SU-DHL-6 (cell line): ENCODE data around the gene SETDB1.
A peak's percentile ranks its signal among the peaks of the same experiment; 100 is the strongest.

ENCODE experiments used
- H2AFZ ChIP-seq: fragments of 200-600 bp; sonication (generic); 2 replicates; pipeline ENCODE4 v1.6.1; 2014; ENCODE audit warnings: low read depth, mild to moderate bottlenecking, moderate library complexity, mixed read lengths, antibody characterized with exemption, low read length; ENCODE audit not compliant: severe bottlenecking
- H3F3A ChIP-seq: fragments of 200-600 bp; shearing (Covaris generic); 2 replicates; pipeline ENCODE4 v1.6.0; 2016; ENCODE audit warnings: antibody characterized with exemption, mild to moderate bottlenecking; ENCODE audit not compliant: insufficient read depth
- H3K27ac ChIP-seq: fragments of 200-600 bp; sonication (generic); 2 replicates; pipeline ENCODE4 v1.5.1; 2016; ENCODE audit warnings: low read depth, mild to moderate bottlenecking, low read length, moderate library complexity, mixed read lengths
- H3K27me3 ChIP-seq: fragments of 200-600 bp; sonication (generic), shearing (Covaris generic); 2 replicates; pipeline ENCODE4 v1.6.0; 2014; ENCODE audit warnings: mild to moderate bottlenecking, low read length
- H3K36me3 ChIP-seq: fragments of 200-600 bp; sonication (generic); 2 replicates; pipeline ENCODE4 v1.6.1; 2014; ENCODE audit warnings: mild to moderate bottlenecking, low read length, mixed read lengths
- H3K4me2 ChIP-seq: fragments of 300-600, 200-600 bp; shearing (Covaris generic), sonication (generic); 2 replicates; pipeline ENCODE4 v1.6.0; 2014; ENCODE audit warnings: low read length, low read depth, mild to moderate bottlenecking; ENCODE audit not compliant: poor library complexity, severe bottlenecking
- H3K4me3 ChIP-seq: fragments of 200-600 bp; sonication (generic); 2 replicates; pipeline ENCODE4 v1.5.1; 2014; ENCODE audit warnings: antibody characterized with exemption, low read length, mild to moderate bottlenecking, mixed read lengths; ENCODE audit not compliant: insufficient read depth, poor library complexity, severe bottlenecking
- H3K79me2 ChIP-seq: fragments of 200-600 bp; sonication (generic); 2 replicates; pipeline ENCODE4 v1.6.1; 2014; ENCODE audit warnings: mild to moderate bottlenecking, low read length, moderate library complexity; ENCODE audit not compliant: insufficient read depth
- H3K9ac ChIP-seq: fragments of 200-600 bp; sonication (generic); 2 replicates; pipeline ENCODE4 v1.7.0; 2014; ENCODE audit warnings: mild to moderate bottlenecking, low read length
- H3K9me2 ChIP-seq: fragments of 200-600 bp; sonication (generic); replicated peaks from 2 replicates; pipeline ENCODE4 v1.6.1; 2014; ENCODE audit warnings: low read length; ENCODE audit not compliant: insufficient read depth
- H3K9me3 ChIP-seq: fragments of 200-600 bp; sonication (generic); 2 replicates; pipeline ENCODE4 v1.6.1; 2014; ENCODE audit warnings: low read length, mixed read lengths; ENCODE audit not compliant: insufficient read depth
- H4K20me1 ChIP-seq: fragments of 200-600 bp; sonication (generic); 2 replicates; pipeline ENCODE4 v1.6.1; 2014; ENCODE audit warnings: low read depth, mild to moderate bottlenecking, antibody characterized with exemption, low read length, moderate library complexity, mixed read lengths
- EZH2phosphoT487 ChIP-seq: fragments of 200-600 bp; sonication (generic), shearing (Covaris generic); conservative IDR thresholded peaks from 2 replicates; pipeline ENCODE4 v1.6.1; 2018; ENCODE audit warnings: mild to moderate bottlenecking, antibody characterized with exemption, low read length, moderate library complexity, mixed read lengths
- TF ChIP-seq, protein P1 (sequence below): fragments of 200-600 bp; sonication (generic); IDR thresholded peaks from one replicate; pipeline ENCODE4 v1.5.1; 2017; ENCODE audit warnings: antibody characterized with exemption, mild to moderate bottlenecking, low read length, moderate library complexity; ENCODE audit not compliant: insufficient read depth, poor library complexity, severe bottlenecking

Gene SETDB1

GRCh38 chr1:150971583-150972416, 45.6 kb downstream of the SETDB1 start:
- Histone ChIP-seq H2AFZ (no peak overlapping the region), H3F3A (peaks cover 18% of the 10 kb centered on the region), H3K9me3 (no peaks in the 10 kb centered on the region), H3K9ac (peak overlapping the region; percentile 82; the same call in 1 of the 2 replicates), H3K79me2 (peaks cover 47% of the 10 kb centered on the region), H3K27ac (no peak overlapping the region), H3K36me3 (no peaks in the 10 kb centered on the region), H3K9me2 (no peaks in the 10 kb centered on the region), H3K4me3 (no peak overlapping the region), H3K27me3 (no peaks in the 10 kb centered on the region), H3K4me2 (peak overlapping the region; percentile 90), H4K20me1 (no peaks in the 10 kb centered on the region)
- TF ChIP-seq, protein P1, sequence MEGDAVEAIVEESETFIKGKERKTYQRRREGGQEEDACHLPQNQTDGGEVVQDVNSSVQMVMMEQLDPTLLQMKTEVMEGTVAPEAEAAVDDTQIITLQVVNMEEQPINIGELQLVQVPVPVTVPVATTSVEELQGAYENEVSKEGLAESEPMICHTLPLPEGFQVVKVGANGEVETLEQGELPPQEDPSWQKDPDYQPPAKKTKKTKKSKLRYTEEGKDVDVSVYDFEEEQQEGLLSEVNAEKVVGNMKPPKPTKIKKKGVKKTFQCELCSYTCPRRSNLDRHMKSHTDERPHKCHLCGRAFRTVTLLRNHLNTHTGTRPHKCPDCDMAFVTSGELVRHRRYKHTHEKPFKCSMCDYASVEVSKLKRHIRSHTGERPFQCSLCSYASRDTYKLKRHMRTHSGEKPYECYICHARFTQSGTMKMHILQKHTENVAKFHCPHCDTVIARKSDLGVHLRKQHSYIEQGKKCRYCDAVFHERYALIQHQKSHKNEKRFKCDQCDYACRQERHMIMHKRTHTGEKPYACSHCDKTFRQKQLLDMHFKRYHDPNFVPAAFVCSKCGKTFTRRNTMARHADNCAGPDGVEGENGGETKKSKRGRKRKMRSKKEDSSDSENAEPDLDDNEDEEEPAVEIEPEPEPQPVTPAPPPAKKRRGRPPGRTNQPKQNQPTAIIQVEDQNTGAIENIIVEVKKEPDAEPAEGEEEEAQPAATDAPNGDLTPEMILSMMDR: no peak
- TF ChIP-seq EZH2phosphoT487: no peak

DNA sequence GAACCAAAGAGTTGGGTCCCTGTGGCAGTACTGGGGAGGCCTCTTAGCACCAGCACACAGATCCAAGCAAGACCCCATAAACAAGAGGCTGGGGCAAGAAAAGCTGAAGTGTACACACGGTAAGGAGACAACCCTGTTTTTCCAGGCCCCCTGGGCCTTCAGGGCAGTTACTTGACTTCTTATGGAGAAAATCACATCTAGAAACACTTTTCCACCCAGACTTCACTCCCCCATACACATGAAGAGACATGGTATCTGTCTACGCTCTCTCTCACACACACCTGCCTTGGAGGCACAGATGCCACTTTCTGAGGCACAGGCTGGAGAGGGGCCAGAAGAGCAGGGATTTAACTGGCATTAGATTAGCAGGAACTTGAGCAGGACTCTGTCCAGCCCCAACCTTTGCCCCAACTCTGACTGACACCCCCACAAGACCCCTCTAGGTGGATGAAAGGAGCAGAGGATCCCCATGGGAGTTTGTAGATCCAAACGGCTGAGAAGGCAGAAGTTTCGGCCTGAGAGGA, 46.3 kb downstream of the SETDB1 start:
- TF ChIP-seq, protein P1: no peak
- no peak for TF ChIP-seq EZH2phosphoT487
- Histone ChIP-seq H3K9me2 (no peaks in the 10 kb centered on the region), H3K36me3 (no peaks in the 10 kb centered on the region), H3K27me3 (no peaks in the 10 kb centered on the region), H3K27ac (peak overlapping the region; percentile 73; the same call in 1 of the 2 replicates), H3K4me2 (peak overlapping the region; percentile 90), H3K4me3 (no peak overlapping the region), H3K9ac (peak overlapping the region; percentile 82), H3K79me2 (peaks cover 47% of the 10 kb centered on the region), H4K20me1 (no peaks in the 10 kb centered on the region), H2AFZ (no peak overlapping the region), H3K9me3 (no peaks in the 10 kb centered on the region), H3F3A (peaks cover 18% of the 10 kb centered on the region)

GRCh38 chr1:150973258-150973835, 47.2 kb downstream of the SETDB1 start:
- no peaks in the 10 kb centered on the region for H3K9me3 ChIP-seq
- no peaks in the 10 kb centered on the region for H3K9me2 ChIP-seq
- peaks cover 47% of the 10 kb centered on the region for H3K79me2 ChIP-seq
- no peaks in the 10 kb centered on the region for H3K36me3 ChIP-seq
- peak overlapping the region; percentile 85 for H2AFZ ChIP-seq
- H4K20me1 ChIP-seq: no peaks in the 10 kb centered on the region
- H3K27me3 ChIP-seq: no peaks in the 10 kb centered on the region
- no peak for TF ChIP-seq EZH2phosphoT487
- TF ChIP-seq, protein P1: no peak
- H3K4me2 ChIP-seq: peak overlapping the region; percentile 90
- peaks cover 18% of the 10 kb centered on the region for H3F3A ChIP-seq
- H3K9ac ChIP-seq: peak overlapping the region; percentile 82
- H3K27ac ChIP-seq: peak overlapping the region; percentile 73
- peak overlapping the region; percentile 70 for H3K4me3 ChIP-seq
